ENCODE results near the gene GJB1. TPM values are rescaled to one million over a fixed set of nuclear protein-coding genes. Genes with fewer than 3 reads are reported as not detected.

The GJB1 gene
- total RNA-seq (2012; rRNA removed) (not detected in 2 replicates), polyA plus RNA-seq (2012; rRNA removed) (not detected in 2 replicates), Bru-seq, nascent RNA (not detected), BruChase-seq, experiment 1, labeled RNA remaining after a 6-hour chase (percentile 11 among the genes with signal in this experiment), BruChase-seq, experiment 2, labeled RNA remaining after a 2-hour chase (not detected)
- polyA plus RNA-seq (2012; cell fraction: cytosol; rRNA removed) = not detected in 2 replicates
- not detected in 2 replicates for polyA plus RNA-seq (2012; cell fraction: nucleus; rRNA removed; ENCODE audit: low replicate concordance)
- long read RNA-seq = 0 reads

DNA sequence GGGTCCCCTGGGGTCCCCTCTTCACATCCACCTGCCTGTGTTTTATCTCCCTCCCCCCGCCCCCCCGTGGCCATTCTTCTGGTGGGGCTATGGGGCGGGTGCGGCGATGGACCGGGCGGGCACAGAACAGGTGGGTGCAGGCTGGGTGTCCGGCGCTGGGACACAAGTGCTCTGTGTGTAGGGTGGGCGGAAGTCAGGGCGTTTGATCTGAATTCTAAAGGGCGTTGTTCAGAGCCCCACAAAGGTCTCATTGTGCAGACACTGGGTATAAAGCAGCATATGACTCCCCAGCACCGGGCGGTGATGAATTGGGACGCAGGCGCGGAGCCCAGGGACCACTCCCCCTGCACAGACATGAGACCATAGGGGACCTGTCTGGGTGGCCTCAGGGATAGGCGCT is at the start of gene GJB1:
GJB1 (plus strand) TSS at position 296 of the 400 bp plus-strand sequence. CDS start 484 bp downstream, outside the sequence.
- ChIA-PET CTCF (no interaction called here), POLR2A (ENCODE audit: unreplicated experiment) (no interaction called here)
- no peaks in the 10 kb centered on the region for H3K79me1 ChIP-seq (ENCODE audit: low read depth in 1 of 2, low read length in 2 of 2)
- intact Hi-C loops (cut with micrococcal nuclease) (no loop called here), in situ Hi-C loops (cut with MboI; ENCODE audit: low sequenced_read_pairs) (no loop called here), dilution Hi-C loops (cut with HindIII; ENCODE audit: low sequenced_read_pairs, unreplicated experiment) (no loop called here)
- no peak within 1 kb of the TSS for H4K5ac ChIP-seq (ENCODE audit: low read depth, low read length)
- no CpG with 5 or more reads among the region's 18 CpGs for WGBS, 2 experiments (ENCODE audit: extremely low coverage in 2 of 2, insufficient read length in 1 of 2)
- H3K9me3 ChIP-seq (ENCODE audit: control insufficient read depth, insufficient read depth, low read length) = no peaks in the 10 kb centered on the region
- no peak within 1 kb of the TSS for H3K4ac ChIP-seq (ENCODE audit: low read depth, low read length)
- no peaks in the 10 kb centered on the region for H3K36me3 ChIP-seq (ENCODE audit: control insufficient read depth, insufficient read depth, low read length)
- no peak within 1 kb of the TSS for H3K23ac ChIP-seq (ENCODE audit: low read depth, low read length)
- no peak within 1 kb of the TSS for H3K56ac ChIP-seq (ENCODE audit: extremely low read depth, insufficient read depth, low read length)
- no peak for ATAC-seq (ENCODE audit: low read depth)
- no peak within 1 kb of the TSS for H3K4me3 ChIP-seq (ENCODE audit: insufficient read depth, low read depth, low read length)
- H2BK5ac ChIP-seq (ENCODE audit: low read depth, low read length, poor library complexity, severe bottlenecking) = no peak within 1 kb of the TSS
- peaks cover 3% of the 10 kb centered on the region; the same call in 1 of the 2 replicates for H3K27me3 ChIP-seq (ENCODE audit: control insufficient read depth, insufficient read depth, low read length)
- no peaks in the 10 kb centered on the region for H3K9me1 ChIP-seq (ENCODE audit: insufficient read depth, low read length)
- no peak within 1 kb of the TSS for H2AFZ ChIP-seq (replicated peaks; ENCODE audit: low read length, poor library complexity)
- no peak within 1 kb of the TSS for H2BK120ac ChIP-seq (ENCODE audit: low read depth, low read length)
- no peak within 1 kb of the TSS for H2BK15ac ChIP-seq (ENCODE audit: low read depth, low read length)
- no peak within 1 kb of the TSS for H4K8ac ChIP-seq (ENCODE audit: low read depth in 2 of 2, low read length in 2 of 2)
- H3K18ac ChIP-seq (ENCODE audit: low read depth, low read length) = no peak within 1 kb of the TSS
- no peak within 1 kb of the TSS for H3K4me2 ChIP-seq (ENCODE audit: low read depth, low read length)
- H3K14ac ChIP-seq (replicated peaks; ENCODE audit: low read depth, low read length) = no peak within 1 kb of the TSS
- H2BK20ac ChIP-seq (ENCODE audit: low read depth, low read length) = no peak within 1 kb of the TSS
- no peak for DNase-seq
- TF ChIP-seq MXI1 (IDR thresholded peaks at IDR 0.05; ENCODE audit: borderline replicate concordance, low read depth, low read length) (no peak), BHLHE40 (IDR thresholded peaks at IDR 0.05; ENCODE audit: low read depth, low read length) (no peak), CEBPB (IDR thresholded peaks at IDR 0.05; ENCODE audit: low read depth, low read length) (no peak), MAFK (IDR thresholded peaks at IDR 0.05; ENCODE audit: low read depth, low read length) (no peak)
- TF ChIP-seq, protein P1, sequence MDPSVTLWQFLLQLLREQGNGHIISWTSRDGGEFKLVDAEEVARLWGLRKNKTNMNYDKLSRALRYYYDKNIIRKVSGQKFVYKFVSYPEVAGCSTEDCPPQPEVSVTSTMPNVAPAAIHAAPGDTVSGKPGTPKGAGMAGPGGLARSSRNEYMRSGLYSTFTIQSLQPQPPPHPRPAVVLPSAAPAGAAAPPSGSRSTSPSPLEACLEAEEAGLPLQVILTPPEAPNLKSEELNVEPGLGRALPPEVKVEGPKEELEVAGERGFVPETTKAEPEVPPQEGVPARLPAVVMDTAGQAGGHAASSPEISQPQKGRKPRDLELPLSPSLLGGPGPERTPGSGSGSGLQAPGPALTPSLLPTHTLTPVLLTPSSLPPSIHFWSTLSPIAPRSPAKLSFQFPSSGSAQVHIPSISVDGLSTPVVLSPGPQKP (IDR thresholded peaks at IDR 0.05; ENCODE audit: borderline replicate concordance, low read depth, low read length) = no peak
- H3K27ac ChIP-seq (ENCODE audit: insufficient read depth, low read length) = no peak within 1 kb of the TSS
- no peak within 1 kb of the TSS for H2AK9ac ChIP-seq (replicated peaks; ENCODE audit: low read depth, low read length, poor library complexity)
- no TSS peak for BruUV-seq (replicated peaks)
- no peaks in the 10 kb centered on the region for H3K4me1 ChIP-seq (ENCODE audit: control insufficient read depth, insufficient read depth, low read length)
- H4K91ac ChIP-seq (ENCODE audit: insufficient read depth, low read depth, low read length) = no peak within 1 kb of the TSS
- H3K9ac ChIP-seq (ENCODE audit: low read depth, low read length) = no peak within 1 kb of the TSS
- H4K20me1 ChIP-seq (ENCODE audit: insufficient read depth, low read length) = no peaks in the 10 kb centered on the region
- H2AK5ac ChIP-seq (ENCODE audit: low read depth, low read length) = no peak within 1 kb of the TSS

Measured in IMR-90 (cell line).